IMR-90 (cell line): ENCODE data around the gene CACNA1D. TPM values are rescaled to one million over a fixed set of nuclear protein-coding genes. Genes with fewer than 3 reads are reported as not detected.

Experiments used
- ATAC-seq: fragments of 200-7000 bp; cut with Tn5 transposase; 2 replicates; pipeline ENCODE4 v1.9.1; 2020; ENCODE audit warnings: low read depth, mild to moderate bottlenecking, moderate library complexity
- BruUV-seq: library from RNA; stranded (reverse); fragments of 400-500 nt; replicated peaks from 2 replicates; lab custom pipeline; 2021; lab: Mats Ljungman, UMichigan
- CTCF ChIA-PET: fragments of 300-600 bp; formaldehyde crosslinking; extraction: SDS; loops from one replicate; lab custom pipeline; 2021; ENCODE audit warnings: antibody characterized with exemption; lab: Yijun Ruan, JAX
- POLR2A ChIA-PET: fragments of 300-600 bp; sonication (Branson Sonifier 250); formaldehyde crosslinking; loops from one replicate; lab custom pipeline; 2022; ENCODE audit warnings: antibody characterized with exemption; ENCODE audit not compliant: unreplicated experiment; lab: Charles Lee
- DNase-seq: peaks from one replicate; pipeline ENCODE4 v3.0.0; 2013
- H2AFZ ChIP-seq: replicated peaks from 2 replicates; pipeline ENCODE3; 2013; ENCODE audit warnings: low read length, mild to moderate bottlenecking; ENCODE audit not compliant: poor library complexity
- H2AK5ac ChIP-seq: 2 replicates; pipeline ENCODE4 v1.6.1; 2013; ENCODE audit warnings: low read depth, low read length, inconsistent platforms
- H2AK9ac ChIP-seq: replicated peaks from 2 replicates; pipeline ENCODE3; 2013; ENCODE audit warnings: mild to moderate bottlenecking, low read depth, low read length, moderate library complexity; ENCODE audit not compliant: poor library complexity
- H2BK120ac ChIP-seq: 2 replicates; pipeline ENCODE4 v1.6.1; 2013; ENCODE audit warnings: low read depth, low read length, inconsistent platforms
- H2BK15ac ChIP-seq: 3 replicates; pipeline ENCODE4 v1.6.1; 2013; ENCODE audit warnings: low read depth, low read length, inconsistent platforms
- H2BK20ac ChIP-seq: 2 replicates; pipeline ENCODE4 v1.6.1; 2013; ENCODE audit warnings: low read depth, mild to moderate bottlenecking, inconsistent platforms, low read length, moderate library complexity
- H2BK5ac ChIP-seq: 2 replicates; pipeline ENCODE4 v1.6.1; 2013; ENCODE audit warnings: mild to moderate bottlenecking, low read depth, low read length, inconsistent platforms; ENCODE audit not compliant: poor library complexity, severe bottlenecking
- H3K14ac ChIP-seq: replicated peaks from 2 replicates; pipeline ENCODE4 v1.6.1; 2013; ENCODE audit warnings: low read depth, low read length, inconsistent platforms
- H3K18ac ChIP-seq: 2 replicates; pipeline ENCODE4 v1.6.1; 2013; ENCODE audit warnings: low read depth, low read length, control low read depth
- H3K23ac ChIP-seq: 2 replicates; pipeline ENCODE4 v1.6.1; 2013; ENCODE audit warnings: low read depth, low read length, inconsistent platforms
- H3K27ac ChIP-seq: 2 replicates; pipeline ENCODE4 v1.5.1; 2013; ENCODE audit warnings: mild to moderate bottlenecking, control low read depth, low read length; ENCODE audit not compliant: insufficient read depth
- H3K27me3 ChIP-seq: 2 replicates; pipeline ENCODE4 v1.6.1; 2013; ENCODE audit warnings: low read length; ENCODE audit not compliant: control insufficient read depth, insufficient read depth
- H3K36me3 ChIP-seq: 2 replicates; pipeline ENCODE4 v1.6.1; 2013; ENCODE audit warnings: low read length, mixed read lengths; ENCODE audit not compliant: control insufficient read depth, insufficient read depth
- H3K4ac ChIP-seq: 2 replicates; pipeline ENCODE4 v1.6.1; 2013; ENCODE audit warnings: low read depth, low read length, inconsistent platforms
- H3K4me1 ChIP-seq: 2 replicates; pipeline ENCODE4 v1.6.1; 2013; ENCODE audit warnings: low read length, mixed read lengths; ENCODE audit not compliant: control insufficient read depth, insufficient read depth
- H3K4me2 ChIP-seq: 2 replicates; pipeline ENCODE4 v1.6.1; 2013; ENCODE audit warnings: low read depth, mild to moderate bottlenecking, control low read depth, low read length, moderate library complexity
- H3K4me3 ChIP-seq: 2 replicates; pipeline ENCODE4 v1.5.1; 2013; ENCODE audit warnings: low read depth, mild to moderate bottlenecking, control low read depth, low read length, moderate library complexity; ENCODE audit not compliant: insufficient read depth
- H3K56ac ChIP-seq: 2 replicates; pipeline ENCODE4 v1.6.1; 2013; ENCODE audit warnings: low read length, inconsistent platforms; ENCODE audit not compliant: insufficient read depth; ENCODE audit errors: extremely low read depth
- H3K79me1 ChIP-seq, 2 experiments: 2 replicates each; pipeline ENCODE4 v1.6.1; 2013; ENCODE audit warnings: low read length in 2 of 2, inconsistent platforms in 1 of 2, low read depth in 1 of 2
- H3K9ac ChIP-seq: 2 replicates; pipeline ENCODE4 v1.6.1; 2013; ENCODE audit warnings: low read depth, low read length, control low read depth
- H3K9me1 ChIP-seq: 2 replicates; pipeline ENCODE4 v1.6.1; 2013; ENCODE audit warnings: low read length, inconsistent platforms; ENCODE audit not compliant: insufficient read depth
- H3K9me3 ChIP-seq: 2 replicates; pipeline ENCODE4 v1.6.1; 2013; ENCODE audit warnings: low read length; ENCODE audit not compliant: control insufficient read depth, insufficient read depth
- H4K20me1 ChIP-seq: 2 replicates; pipeline ENCODE4 v1.6.1; 2013; ENCODE audit warnings: low read length, inconsistent platforms; ENCODE audit not compliant: insufficient read depth
- H4K5ac ChIP-seq: 2 replicates; pipeline ENCODE4 v1.6.1; 2013; ENCODE audit warnings: mild to moderate bottlenecking, low read depth, low read length, control low read depth
- H4K8ac ChIP-seq, 2 experiments: 2 replicates each; pipeline ENCODE4 v1.6.1; 2013; ENCODE audit warnings: low read depth in 2 of 2, low read length in 2 of 2, control low read depth in 1 of 2, inconsistent platforms in 1 of 2
- H4K91ac ChIP-seq: 2 replicates; pipeline ENCODE4 v1.6.1; 2013; ENCODE audit warnings: low read depth, low read length, inconsistent platforms; ENCODE audit not compliant: insufficient read depth
- BHLHE40 ChIP-seq: fragments of 150-350 bp; IDR thresholded peaks from 2 replicates; pipeline ENCODE4 v1.6.1; 2016; ENCODE audit warnings: mild to moderate bottlenecking, low read depth, low read length
- MAFK ChIP-seq: IDR thresholded peaks from 2 replicates; pipeline ENCODE4 v1.6.1; 2012; ENCODE audit warnings: low read depth, low read length, improper control_type of control experiment
- MAZ ChIP-seq: IDR thresholded peaks from 2 replicates; pipeline ENCODE4 v1.6.1; 2012; ENCODE audit warnings: low read depth, mild to moderate bottlenecking, low read length, improper control_type of control experiment, moderate library complexity, borderline replicate concordance
- NFE2L2 ChIP-seq: fragments of 150-350 bp; IDR thresholded peaks from 2 replicates; pipeline ENCODE4 v1.6.1; 2016; ENCODE audit warnings: low read depth, mild to moderate bottlenecking, low read length
- SMC3 ChIP-seq: fragments of 150-350 bp; IDR thresholded peaks from 2 replicates; pipeline ENCODE4 v1.6.1; 2016; ENCODE audit warnings: low read depth, mild to moderate bottlenecking, antibody characterized with exemption, low read length, moderate library complexity
- WGBS, 2 experiments: methylation state at CpG; one replicate each; pipeline versions ENCODE4 v1.1.5 to v1.1.7; 2013; ENCODE audit warnings: missing lambda C conversion rate in 2 of 2; ENCODE audit not compliant: insufficient read length in 1 of 2; ENCODE audit errors: extremely low coverage in 2 of 2; 5-methylcytosine and 5-hydroxymethylcytosine counted together
- dilution Hi-C: fragments of 300-500 bp; cut with HindIII; formaldehyde crosslinking; loops from one replicate; pipeline ENCODE4 v1.14.3; 2018; ENCODE audit warnings: low sequenced_read_pairs; ENCODE audit not compliant: unreplicated experiment
- in situ Hi-C: fragments of 300-500 bp; cut with MboI; formaldehyde crosslinking; loops from 3 replicates; pipeline ENCODE4 v1.14.3; 2019; ENCODE audit warnings: low sequenced_read_pairs, inconsistent platforms, mixed read lengths
- intact Hi-C: fragments of 100-400 bp; cut with micrococcal nuclease; formaldehyde crosslinking; loops from 2 replicates; pipeline ENCODE4 v1.10.0; 2022
- polyA plus RNA-seq, 3 experiments: library from polyadenylated mRNA; depleted of rRNA; stranded (reverse); fragments of >200 nt; gene quantifications; 2 replicates each; pipeline ENCODE4 v1.2.3, GENCODE V29; 2012; ENCODE audit warnings: low replicate concordance in 1 of 3
- total RNA-seq: library from RNA; depleted of rRNA; stranded (reverse); fragments of >200 nt; gene quantifications from 2 replicates; pipeline ENCODE4 v1.2.3, GENCODE V29; 2012
- TF ChIP-seq, protein P1 (sequence below): fragments of 150-350 bp; IDR thresholded peaks from 2 replicates; pipeline ENCODE4 v1.6.1; 2017; ENCODE audit warnings: mild to moderate bottlenecking, antibody characterized with exemption, low read length, low read depth

CACNA1D gene
- total and polyA plus RNA-seq, 2 of the 4 experiments (the other 2 are of a cell fraction): 0.07 TPM; not detected in 1

DNA sequence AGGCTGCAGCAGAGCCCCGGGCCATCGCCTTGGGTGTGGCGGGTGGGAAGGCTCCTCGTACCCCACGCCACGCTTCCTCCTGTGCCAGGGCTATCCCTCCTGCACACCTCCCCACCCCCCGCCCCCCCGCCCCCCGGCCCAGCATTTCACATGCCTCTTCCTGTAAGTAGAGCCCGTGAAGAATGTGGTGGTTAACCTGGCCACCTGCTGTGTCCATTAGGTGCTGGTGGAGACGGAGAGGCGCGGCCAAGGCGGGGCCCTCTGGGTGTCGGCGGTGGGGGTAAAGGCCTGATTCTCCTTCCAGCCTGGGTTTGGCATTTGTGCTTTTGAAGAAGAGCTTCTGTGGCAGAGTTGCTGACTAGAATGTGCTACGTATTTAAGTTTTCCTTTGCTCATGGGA lies 224.1 kb downstream of the CACNA1D start:
- H3K4ac ChIP-seq: no peak overlapping the region
- H3K79me1 ChIP-seq: no peaks in the 10 kb centered on the region
- H3K14ac ChIP-seq: no peak overlapping the region
- H3K9ac ChIP-seq: no peak overlapping the region
- no peak overlapping the region for H2AFZ ChIP-seq
- H3K4me2 ChIP-seq: no peak overlapping the region
- ChIA-PET CTCF (no interaction called here), POLR2A (no interaction called here)
- no peak overlapping the region for H3K4me3 ChIP-seq
- H3K27ac ChIP-seq: no peak overlapping the region
- H3K56ac ChIP-seq: no peak overlapping the region
- no peak overlapping the region for H3K18ac ChIP-seq
- no peaks in the 10 kb centered on the region; the same call in 1 of the 2 replicates for H3K27me3 ChIP-seq
- no peak overlapping the region for H3K23ac ChIP-seq
- dilution Hi-C loops (no loop called here), in situ Hi-C loops (loop anchor here (10.0 to 25.0 kb wide), 3 partner anchors 344 to 606 kb away; no protein-coding TSS in a partner anchor), intact Hi-C loops (no loop called here)
- H2BK120ac ChIP-seq: no peak overlapping the region
- DNase-seq (no peak), ATAC-seq (no peak)
- no peak overlapping the region for H2AK5ac ChIP-seq
- no peaks in the 10 kb centered on the region for H3K36me3 ChIP-seq
- H4K20me1 ChIP-seq: no peaks in the 10 kb centered on the region
- H2AK9ac ChIP-seq: no peak overlapping the region
- no TSS peak for BruUV-seq
- no peak overlapping the region for H4K8ac ChIP-seq
- H3K9me3 ChIP-seq: no peaks in the 10 kb centered on the region
- H3K9me1 ChIP-seq: no peaks in the 10 kb centered on the region
- H3K4me1 ChIP-seq: no peaks in the 10 kb centered on the region
- H2BK5ac ChIP-seq: no peak overlapping the region
- WGBS, 2 experiments: 95% methylated on average over 4 of the region's 17 CpGs; no CpG with 5 or more reads in 1 of the 2 experiments
- H2BK20ac ChIP-seq: no peak overlapping the region
- no peak for TF ChIP-seq MAZ
- TF ChIP-seq NFE2L2: no peak
- no peak for TF ChIP-seq SMC3
- TF ChIP-seq BHLHE40: no peak
- no peak for TF ChIP-seq MAFK
- TF ChIP-seq, protein P1, sequence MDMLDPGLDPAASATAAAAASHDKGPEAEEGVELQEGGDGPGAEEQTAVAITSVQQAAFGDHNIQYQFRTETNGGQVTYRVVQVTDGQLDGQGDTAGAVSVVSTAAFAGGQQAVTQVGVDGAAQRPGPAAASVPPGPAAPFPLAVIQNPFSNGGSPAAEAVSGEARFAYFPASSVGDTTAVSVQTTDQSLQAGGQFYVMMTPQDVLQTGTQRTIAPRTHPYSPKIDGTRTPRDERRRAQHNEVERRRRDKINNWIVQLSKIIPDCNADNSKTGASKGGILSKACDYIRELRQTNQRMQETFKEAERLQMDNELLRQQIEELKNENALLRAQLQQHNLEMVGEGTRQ: no peak
- no peak overlapping the region for H4K5ac ChIP-seq
- H2BK15ac ChIP-seq: no peak overlapping the region
- H4K91ac ChIP-seq: no peak overlapping the region
